Measurements from ENCODE around the gene TPO. TPM values are rescaled to one million over a fixed set of nuclear protein-coding genes. Genes with fewer than 3 reads are reported as not detected.
A peak's percentile ranks its signal among the peaks of the same experiment; 100 is the strongest.

The TPO gene
- total RNA-seq, 1 donor from 2014 or later: 17.5 TPM

- peak; percentile 49 for DNase-seq (ENCODE audit: low spot score)
Measured at GRCh38 chr2:1482253-1482675, 69.0 kb downstream of the TPO start.

DNA sequence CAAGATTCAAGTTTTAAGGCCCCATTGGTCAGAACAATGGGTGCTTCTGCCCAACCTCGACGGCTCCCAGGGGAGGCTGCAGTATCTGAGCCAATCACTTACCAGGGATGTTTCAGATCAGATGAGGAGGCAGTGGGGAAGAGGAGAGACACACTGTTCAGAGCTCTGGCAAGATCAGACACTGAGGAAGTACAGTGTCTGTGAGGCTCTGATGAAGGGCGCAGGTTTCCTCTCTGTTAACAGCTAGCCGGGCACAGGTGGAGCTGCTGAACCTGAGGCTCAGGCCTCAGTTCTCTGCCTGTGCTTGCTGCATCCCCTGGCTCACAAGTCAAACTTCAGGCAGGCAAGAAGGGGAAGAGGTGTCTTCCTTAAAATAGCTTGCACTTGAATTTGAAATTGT lies 69.7 kb downstream of the TPO start:
- DNase-seq (ENCODE audit: low spot score): no peak

DNA sequence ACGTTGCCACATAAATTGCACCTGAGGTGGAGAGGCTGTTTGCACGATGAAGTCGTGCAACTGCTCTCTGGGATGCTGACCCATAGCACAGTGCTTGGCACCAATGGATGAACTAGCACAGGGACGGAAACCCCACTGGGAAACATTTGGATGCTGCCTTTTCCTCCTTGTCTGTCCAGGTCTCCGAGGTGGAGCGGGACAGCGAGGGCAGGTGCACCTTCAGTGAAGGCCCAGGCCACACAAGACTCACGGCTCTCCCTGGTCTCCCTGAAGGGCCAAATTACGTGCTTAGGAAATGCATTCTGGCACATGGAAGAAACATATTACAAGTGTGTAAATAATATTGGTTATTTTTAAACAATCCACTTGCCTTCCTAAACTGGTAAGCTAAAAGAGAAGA lies 70.3 kb downstream of the TPO start:
- peak; percentile 47 for DNase-seq (ENCODE audit: low spot score)

DNA sequence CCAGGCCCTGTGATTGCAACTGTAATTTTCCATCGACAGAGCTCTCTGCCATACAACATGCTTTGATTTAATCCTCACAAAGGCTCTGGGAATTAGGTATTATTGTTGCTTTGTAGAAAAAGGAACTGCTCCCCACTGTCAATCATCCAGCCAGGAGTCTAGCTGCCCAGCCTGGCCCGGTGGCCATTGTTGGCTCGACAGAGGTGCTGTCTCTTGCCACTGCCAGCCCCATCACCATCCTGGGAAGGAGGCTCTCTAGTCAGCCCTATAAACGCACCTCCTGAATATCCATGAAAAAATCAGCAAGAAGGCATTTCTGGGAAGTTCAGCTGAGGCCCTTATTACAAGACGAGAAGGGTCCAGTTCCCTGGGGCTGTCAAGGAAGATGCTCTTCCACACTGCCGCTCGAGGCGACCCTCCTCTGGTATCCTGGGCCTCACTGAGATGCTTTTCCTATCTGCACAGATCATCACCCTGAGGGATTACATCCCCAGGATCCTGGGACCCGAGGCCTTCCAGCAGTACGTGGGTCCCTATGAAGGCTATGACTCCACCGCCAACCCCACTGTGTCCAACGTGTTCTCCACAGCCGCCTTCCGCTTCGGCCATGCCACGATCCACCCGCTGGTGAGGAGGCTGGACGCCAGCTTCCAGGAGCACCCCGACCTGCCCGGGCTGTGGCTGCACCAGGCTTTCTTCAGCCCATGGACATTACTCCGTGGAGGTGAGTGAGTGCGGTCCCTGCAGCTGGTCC lies 71.0 kb downstream of the TPO start:
- DNase-seq (ENCODE audit: low spot score): peak; percentile 67

GRCh38 chr2:1486670-1487069 lies 73.4 kb downstream of the TPO start:
- DNase-seq (ENCODE audit: low spot score): peak; percentile 77

DNA sequence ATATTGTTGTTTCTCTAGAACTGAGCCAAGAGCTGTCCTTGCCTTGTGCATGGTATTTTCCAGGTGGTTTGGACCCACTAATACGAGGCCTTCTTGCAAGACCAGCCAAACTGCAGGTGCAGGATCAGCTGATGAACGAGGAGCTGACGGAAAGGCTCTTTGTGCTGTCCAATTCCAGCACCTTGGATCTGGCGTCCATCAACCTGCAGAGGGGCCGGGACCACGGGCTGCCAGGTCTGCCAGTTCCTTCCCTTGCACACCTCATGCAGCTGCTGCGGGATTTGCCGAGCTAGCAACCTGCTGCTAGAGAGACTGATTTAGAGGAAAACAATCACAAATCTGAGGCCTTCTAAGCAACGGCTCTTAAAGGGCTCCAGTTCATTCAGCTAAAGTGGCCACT lies 74.5 kb downstream of the TPO start:
- DNase-seq (ENCODE audit: low spot score): peak; percentile 53

- peak; percentile 49 for DNase-seq (ENCODE audit: low spot score)
Measured at GRCh38 chr2:1488181-1488671, 75.0 kb downstream of the TPO start.

DNA sequence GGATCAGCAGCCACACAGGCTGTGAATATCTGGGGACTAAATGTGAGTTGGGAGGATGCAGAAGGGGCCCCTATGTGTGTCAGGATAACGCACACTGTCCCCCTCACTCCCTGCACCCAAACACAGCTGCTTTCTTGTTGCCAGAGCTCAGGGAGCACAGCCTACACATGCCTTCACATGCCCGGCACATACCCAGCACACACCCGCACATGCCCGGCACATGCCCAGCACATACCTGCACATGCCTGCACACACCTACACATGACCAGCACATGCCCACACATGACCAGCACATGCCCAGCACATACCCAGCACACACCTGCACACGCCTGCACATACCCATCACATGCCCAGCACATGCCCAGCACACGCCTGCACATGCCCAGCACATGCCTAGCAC lies 75.6 kb downstream of the TPO start:
- DNase-seq (ENCODE audit: low spot score): peak; percentile 59

DNA sequence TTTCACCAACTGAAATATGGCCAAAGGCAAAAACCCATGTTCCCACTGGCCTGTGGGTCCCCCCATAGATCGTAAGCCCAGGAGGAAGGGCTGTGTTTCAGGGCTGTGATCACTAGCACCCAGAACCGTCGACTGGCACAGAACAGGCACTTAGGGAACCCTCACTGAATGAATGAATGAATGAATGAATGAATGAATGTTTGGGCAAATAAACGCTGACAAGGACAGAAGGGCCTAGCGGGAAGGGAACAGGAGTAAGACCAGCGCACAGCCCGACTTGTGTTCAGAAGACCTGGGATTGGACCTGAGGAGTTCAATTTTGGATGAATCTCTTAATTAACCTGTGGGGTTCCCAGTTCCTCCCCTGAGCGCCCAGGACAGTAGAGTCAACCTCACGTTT lies 76.2 kb downstream of the TPO start:
- DNase-seq (ENCODE audit: low spot score): peak; percentile 45

GRCh38 chr2:1490381-1490780 lies 77.1 kb downstream of the TPO start:
- peak; percentile 69 for DNase-seq (ENCODE audit: low spot score)

DNA sequence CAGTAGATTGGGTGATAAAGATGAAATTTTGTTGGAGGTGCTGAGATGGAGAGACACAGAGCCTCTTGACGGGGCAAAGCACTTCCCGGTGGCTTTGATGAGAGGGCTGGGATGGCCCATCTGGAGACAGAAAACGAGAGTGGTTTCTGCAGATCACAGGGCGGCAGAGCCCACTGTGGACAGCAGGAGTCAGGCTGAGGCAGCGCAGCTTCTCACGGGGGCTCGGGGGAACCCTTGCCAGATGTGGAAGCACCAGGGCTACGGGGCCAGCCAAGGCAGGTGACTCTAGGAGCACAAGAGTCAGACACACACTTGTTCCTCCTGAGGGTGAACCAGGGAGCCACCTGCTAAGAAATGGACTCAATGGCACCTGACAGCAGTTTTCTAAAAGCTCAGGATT lies 78.5 kb downstream of the TPO start:
- peak; percentile 49 for DNase-seq (ENCODE audit: low spot score)

- peak; percentile 55 for DNase-seq (ENCODE audit: low spot score)
Measured at GRCh38 chr2:1492231-1492630, 79.0 kb downstream of the TPO start.

DNA sequence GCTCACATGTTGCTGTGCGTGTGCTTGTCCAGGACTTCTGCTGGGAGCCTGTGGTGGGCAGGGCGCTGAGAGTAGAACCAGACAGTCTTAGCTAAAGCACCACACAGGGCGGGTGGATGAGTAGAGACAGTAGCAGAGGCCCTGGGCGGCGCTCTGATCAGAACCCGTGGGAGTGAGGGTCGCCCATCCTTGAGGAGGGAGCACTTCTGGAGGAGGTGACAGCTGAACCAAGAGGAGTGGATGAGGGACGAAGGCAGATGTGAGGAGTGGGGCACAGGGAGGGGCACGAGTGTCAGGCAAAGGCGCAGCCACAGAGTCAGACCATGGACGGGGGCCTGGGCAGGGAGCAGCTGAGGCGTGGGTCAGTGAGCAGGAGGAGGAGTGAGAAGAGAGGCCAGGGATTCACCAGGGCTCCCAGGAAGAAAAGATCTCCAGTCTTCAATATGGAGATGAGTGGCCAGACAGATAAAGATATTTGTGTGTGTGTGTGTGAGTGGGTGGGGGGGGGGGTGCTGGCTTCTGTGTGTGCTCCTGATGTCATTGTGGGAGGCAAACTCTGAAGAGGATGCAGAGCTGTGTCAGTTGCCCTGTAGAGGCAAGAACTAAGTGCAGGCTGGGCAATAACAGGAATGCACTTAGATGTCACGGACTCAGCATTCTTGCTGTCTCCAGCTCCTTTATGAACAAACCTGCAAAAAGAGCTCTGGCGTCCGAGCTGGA lies 79.6 kb downstream of the TPO start:
- DNase-seq (ENCODE audit: low spot score): peak; percentile 68

GRCh38 chr2:1493431-1494126 lies 80.3 kb downstream of the TPO start:
- peak; percentile 79 for DNase-seq (ENCODE audit: low spot score)

GRCh38 chr2:1494257-1494656 lies 81.0 kb downstream of the TPO start:
- DNase-seq (ENCODE audit: low spot score): peak; percentile 51

GRCh38 chr2:1494906-1495305 lies 81.6 kb downstream of the TPO start:
- DNase-seq (ENCODE audit: low spot score): peak; percentile 64

GRCh38 chr2:1495676-1496358 lies 82.6 kb downstream of the TPO start:
- peak; percentile 82 for DNase-seq (ENCODE audit: low spot score)

- DNase-seq (ENCODE audit: low spot score): peak; percentile 57
Measured at GRCh38 chr2:1496359-1496821, 83.1 kb downstream of the TPO start.

DNA sequence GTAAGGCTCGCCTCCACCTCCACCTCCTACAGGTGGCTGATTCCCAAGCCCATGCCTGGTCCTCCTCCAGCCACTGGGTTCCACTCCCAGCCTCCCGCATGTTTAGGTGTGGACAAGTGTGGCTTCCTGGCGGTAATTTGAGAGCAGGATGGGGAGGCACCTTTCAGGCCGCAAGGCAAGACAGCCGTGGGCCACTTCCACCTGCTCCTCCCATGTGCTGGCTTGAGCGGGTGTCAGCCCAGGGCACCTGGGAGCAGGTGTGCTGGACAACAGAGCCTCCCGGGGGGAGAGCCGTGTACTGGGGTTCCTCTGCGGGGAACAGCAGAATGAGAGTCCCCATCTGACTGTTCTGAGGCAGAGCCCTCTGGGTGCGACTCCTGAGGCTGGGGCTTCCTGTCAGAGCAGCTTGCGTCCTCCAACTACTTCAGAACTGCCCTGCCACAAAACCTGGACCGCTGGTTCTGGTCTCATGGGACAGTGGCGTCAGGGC lies 83.9 kb downstream of the TPO start:
- peak; percentile 72 for DNase-seq (ENCODE audit: low spot score)

GRCh38 chr2:1498176-1498575 lies 84.9 kb downstream of the TPO start:
- peak; percentile 62 for DNase-seq (ENCODE audit: low spot score)

Data from mesenteric fat pad (tissue), 1 donor.